Stimulated activated CD4-positive, alpha-beta T cell treated with anti-CD3 and anti-CD28 coated beads, Interleukin-12 subunit alpha, Interleukin-12 subunit beta, amount 100 ng/mL, for 4 hours (primary cell): ENCODE measurements around the gene RCN2.
"Not testable (repeated sequence)": the region's sequence is repeated elsewhere in the genome, so short reads cannot be mapped to it uniquely, and the experiment has no call there.

Experiments used
- DNase-seq: peaks from one replicate; pipeline ENCODE4 v3.0.0-alpha.2; 2020

The RCN2 gene

DNA sequence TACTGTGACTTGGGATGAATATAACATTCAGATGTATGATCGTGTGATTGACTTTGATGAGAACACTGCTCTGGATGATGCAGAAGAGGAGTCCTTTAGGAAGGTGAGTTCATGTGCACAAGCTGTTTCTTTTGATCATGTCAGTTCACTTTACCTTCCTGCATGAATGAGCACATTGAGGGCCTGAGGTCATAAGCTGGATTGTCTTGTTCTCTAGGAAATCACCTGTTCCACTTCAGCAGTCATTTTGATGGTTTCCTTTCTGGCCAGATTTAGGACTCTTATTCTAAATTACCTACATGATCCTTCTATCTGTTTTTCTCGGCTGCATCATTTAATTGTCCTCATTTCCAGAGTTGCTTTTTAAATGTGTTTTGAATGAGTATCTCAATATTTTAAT is 4.1 kb downstream of the RCN2 start:
- DNase-seq: no peak

DNA sequence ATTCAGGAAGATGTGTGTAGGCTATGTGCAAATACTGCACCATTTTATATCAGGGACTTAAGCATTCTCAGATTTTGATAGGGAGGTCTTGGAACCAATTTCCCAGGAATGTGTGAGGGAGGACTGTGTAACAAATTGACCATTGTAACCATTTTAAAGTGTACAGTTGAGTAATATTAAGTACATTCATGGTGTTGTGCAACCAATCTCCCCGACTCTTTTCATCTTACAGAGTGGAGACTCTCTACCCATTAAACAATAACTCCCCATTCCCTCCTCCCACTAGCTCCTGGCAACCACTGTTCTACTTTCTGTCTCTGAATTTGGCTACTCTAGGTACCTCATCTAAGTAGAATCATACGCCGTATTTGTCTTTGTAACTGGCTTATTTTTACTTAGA is 5.1 kb downstream of the RCN2 start:
- DNase-seq: no peak

- DNase-seq: no peak
Measured at GRCh38 chr15:76938752-76939151, 7.2 kb downstream of the RCN2 start.

DNA sequence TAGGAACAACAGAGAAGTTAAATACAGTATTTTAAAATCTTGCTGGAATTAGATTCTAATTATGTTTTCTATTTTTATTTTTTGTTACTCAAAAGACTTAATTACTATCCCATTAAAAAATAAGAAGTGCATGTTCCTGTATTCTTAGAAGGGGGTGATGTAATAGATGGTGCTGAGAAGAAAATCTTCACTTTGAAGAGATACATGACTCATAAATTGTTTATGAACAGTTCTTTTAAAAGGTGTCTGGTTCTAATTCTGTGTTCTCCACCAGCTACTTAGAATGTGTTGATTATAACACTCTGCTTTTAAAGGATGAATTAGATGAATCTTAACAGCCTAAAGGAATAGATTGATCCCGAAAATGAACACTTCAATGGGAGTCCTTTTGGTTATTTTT is 8.2 kb downstream of the RCN2 start:
- DNase-seq: no peak

- DNase-seq: no peak
Measured at GRCh38 chr15:76941636-76942035, 10.1 kb downstream of the RCN2 start.

- DNase-seq: no peak
Measured at GRCh38 chr15:76942331-76942730, 10.8 kb downstream of the RCN2 start.

- DNase-seq: no peak
Measured at GRCh38 chr15:76945494-76946093, 14.0 kb downstream of the RCN2 start.

- no peak for DNase-seq
Measured at GRCh38 chr15:76947454-76947853, 15.9 kb downstream of the RCN2 start.

DNA sequence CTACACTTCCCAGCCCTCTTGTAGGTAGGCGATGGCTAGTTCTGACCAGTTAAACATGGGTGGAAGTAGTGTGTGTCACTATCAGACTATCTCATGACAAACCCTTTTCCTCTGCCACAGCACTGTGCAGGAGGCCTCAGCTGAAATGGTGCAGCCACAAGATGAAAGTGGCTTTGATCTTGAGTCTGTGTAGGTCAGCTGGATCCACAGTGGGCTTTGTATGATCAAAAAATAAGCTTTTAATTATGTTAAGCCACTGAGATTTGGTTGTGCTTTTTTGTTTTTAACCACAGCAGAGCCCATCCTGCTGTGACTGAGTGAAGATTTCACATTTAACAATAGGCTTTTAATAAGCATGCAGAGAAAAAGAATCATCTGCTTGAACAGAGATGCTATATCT is 19.7 kb downstream of the RCN2 start:
- DNase-seq: no peak

DNA sequence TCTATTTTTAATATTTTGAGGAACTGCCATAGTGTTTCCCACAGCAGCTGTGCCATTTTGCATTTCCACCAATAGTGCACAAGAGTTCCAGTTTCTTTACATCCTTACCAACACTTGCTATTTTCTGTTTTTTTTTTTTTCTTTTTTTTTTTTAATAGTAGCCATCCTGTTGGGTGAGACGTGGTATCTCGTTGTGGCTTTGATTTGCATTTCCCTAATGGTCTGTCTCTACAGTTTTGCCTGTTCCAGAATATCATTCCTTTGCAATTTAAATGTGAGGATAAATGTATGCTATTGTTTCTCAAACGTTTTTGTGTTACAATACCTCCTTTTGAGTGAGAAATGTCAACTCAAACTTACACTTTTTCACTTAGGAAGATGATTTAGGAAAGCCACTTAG is 22.4 kb downstream of the RCN2 start:
- DNase-seq: no peak

- no peak for DNase-seq
Measured at GRCh38 chr15:76954744-76955143, 23.2 kb downstream of the RCN2 start.

DNA sequence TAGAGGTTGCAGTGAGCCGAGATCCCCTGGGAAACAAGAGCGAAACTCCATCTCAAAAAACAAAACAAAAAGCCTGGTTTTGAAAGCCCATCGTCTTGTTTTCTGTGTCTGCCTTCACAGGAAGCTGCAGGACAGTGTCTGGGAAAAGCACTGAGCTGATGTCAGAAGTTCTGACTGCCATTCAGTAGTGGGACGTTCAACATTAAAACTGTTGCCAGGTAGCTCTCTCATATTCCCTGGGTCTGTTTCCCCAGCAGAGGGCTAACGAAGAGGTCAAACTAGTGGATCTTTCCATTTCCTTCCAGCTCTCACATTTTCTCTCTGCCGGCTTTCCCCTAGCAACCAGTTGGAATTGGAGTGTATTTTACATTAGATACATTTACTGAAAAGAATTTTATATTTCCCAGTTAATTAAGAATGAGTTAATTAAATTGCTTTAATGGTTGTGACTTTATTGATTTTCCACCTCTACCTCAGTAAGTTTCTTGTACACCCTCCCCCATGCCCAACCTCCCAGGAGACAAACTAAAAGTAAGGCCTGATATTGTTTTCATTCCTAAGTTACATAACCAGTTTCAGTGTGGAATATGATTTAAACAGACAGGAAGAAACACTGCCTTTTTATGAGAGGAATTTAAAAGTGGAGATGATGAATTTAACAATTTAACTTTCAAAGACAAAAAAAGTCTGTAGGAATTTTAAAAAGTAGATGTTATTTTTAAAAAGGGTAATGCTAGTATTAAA is 29.9 kb downstream of the RCN2 start:
- DNase-seq: no peak

- no peak for DNase-seq
Measured at GRCh38 chr15:76962337-76963013, 30.9 kb downstream of the RCN2 start.

GRCh38 chr15:76963596-76963995 is 32.0 kb downstream of the RCN2 start:
- no peak for DNase-seq

- DNase-seq: no peak
Measured at GRCh38 chr15:76964157-76964556, 32.6 kb downstream of the RCN2 start.

- DNase-seq: not testable (repeated sequence)
Measured at GRCh38 chr15:76966051-76966450, 34.5 kb downstream of the RCN2 start.

DNA sequence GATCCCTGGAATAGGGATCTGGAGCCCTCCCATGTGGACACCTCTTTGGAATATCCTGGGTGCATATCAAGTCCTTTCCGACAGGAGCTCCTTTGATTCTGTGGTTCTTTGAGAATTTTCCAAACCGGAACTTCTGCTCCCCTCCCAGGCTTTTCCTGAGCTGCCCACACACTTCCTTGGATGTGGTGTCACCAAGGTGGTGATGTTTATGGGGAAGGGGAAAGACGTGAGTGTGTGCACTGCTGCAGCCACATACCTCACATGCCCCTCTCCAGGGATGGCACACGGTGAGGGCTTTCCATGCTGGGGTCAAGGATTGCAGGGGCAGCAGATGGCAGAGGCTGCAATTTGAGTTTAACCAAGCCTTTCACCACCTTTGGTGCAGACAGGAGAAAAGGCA is 35.5 kb downstream of the RCN2 start:
- no peak for DNase-seq

DNA sequence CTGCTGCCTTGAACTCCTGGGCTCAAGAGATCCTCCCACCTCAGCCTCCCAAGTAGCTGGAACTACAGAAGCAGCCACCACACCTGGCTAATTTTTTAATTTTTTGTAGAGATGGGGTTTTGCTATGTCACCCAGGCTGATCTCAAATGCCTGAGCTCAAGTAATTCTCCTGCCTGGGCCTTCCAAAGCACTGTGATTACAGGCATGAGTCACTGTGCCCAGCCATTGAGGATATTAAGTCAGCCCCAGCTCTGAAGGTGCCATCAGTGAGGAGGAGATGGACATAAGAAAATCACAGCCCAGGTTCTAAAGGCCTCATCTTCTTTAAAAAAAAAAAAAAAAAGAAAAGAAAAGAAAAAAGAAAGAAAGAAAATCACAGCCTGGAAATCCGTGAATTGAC is 36.8 kb downstream of the RCN2 start:
- DNase-seq: no peak

DNA sequence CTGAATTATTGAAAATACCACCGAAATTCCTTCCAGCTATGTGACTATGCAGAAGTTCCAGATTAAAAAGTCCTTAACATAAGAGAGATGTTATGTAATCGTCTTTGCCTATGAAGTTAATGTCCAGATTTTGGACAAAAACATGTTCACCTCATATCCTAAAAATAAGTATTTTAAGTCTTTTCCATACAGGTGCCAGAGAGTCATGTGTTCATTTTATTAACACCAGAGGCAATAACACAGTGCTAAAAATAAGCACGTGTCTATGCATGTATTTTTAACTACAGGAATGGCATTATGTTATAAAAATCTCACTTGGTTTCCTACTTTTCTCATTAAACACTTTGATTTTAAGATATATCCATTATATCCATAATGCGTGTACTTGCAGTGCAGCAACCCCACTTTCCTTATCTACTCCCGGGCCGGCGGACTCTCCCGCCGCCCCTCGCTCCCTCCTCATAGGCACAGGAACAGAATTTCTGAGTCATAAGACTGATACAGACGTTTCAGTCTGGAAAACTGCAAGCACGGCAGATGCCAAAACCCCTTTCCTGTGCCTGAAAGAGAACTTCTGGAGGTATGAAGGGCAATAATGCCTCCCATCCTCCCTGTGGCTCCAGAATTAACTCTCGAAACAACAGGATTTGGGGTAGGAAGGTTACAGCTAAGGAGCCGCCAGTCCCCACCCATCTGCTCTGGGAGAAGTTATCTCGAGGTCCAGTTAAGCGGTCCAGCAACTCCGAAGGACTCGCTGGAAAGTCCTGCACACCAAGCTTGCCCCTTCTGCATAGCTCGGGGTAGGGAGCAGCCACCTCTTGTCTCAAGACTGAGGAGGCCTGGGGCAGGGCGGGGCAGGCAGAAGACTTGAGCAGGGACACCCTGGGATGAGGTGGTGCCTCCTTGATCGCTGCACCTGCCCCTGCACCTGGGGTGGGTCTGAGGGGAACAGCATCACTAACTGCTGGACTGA is 41.1 kb downstream of the RCN2 start:
- DNase-seq: no peak

DNA sequence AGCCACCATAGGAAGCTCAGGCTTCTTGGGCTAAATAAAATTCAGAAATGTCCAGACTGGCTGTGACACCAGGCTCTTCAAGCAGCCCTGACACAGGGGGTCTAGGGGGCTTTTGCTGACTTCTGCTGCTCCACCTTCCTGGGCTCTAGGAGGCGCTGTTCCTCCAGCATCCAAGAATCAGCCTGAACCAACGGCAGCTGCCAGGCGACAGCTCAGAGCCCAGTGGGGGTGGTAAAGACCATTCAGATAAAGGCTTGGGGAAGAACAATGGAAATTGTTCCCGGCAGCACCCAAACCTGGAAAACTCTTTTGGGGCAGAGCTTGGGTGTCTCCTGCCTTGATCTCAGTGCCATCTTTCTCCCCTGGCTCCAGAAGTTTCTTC is 41.8 kb downstream of the RCN2 start:
- DNase-seq: peak; percentile 60

- DNase-seq: no peak
Measured at GRCh38 chr15:76973906-76974305, 42.4 kb downstream of the RCN2 start.

GRCh38 chr15:76974456-76975036 is 43.0 kb downstream of the RCN2 start:
- no peak for DNase-seq

GRCh38 chr15:76976141-76976540 is 44.6 kb downstream of the RCN2 start:
- no peak for DNase-seq
